OCI-LY3 (cell line): ENCODE measurements around the gene NR3C2.

Experiments used
- H2AFZ ChIP-seq: fragments of 200-600, 300-600 bp; shearing (Covaris generic); 2 replicates; pipeline ENCODE4 v1.6.0; 2014; ENCODE audit warnings: antibody characterized with exemption, low read depth, low read length
- H3K27ac ChIP-seq: fragments of 200-600, 300-600 bp; sonication (generic); 2 replicates; pipeline ENCODE4 v1.5.1; 2014; ENCODE audit warnings: mild to moderate bottlenecking, low read length, moderate library complexity, mixed read lengths
- H3K27me3 ChIP-seq: fragments of 200-600, 300-600 bp; sonication (generic); 2 replicates; pipeline ENCODE4 v1.6.1; 2014; ENCODE audit warnings: low read depth, low read length, mixed read lengths
- H3K36me3 ChIP-seq: fragments of 200-600, 300-600 bp; sonication (generic); replicated peaks from 2 replicates; pipeline ENCODE3; 2014; ENCODE audit warnings: low read depth, low read length, mixed read lengths
- H3K4me1 ChIP-seq: fragments of 300-600, 200-600 bp; sonication (generic); 2 replicates; pipeline ENCODE4 v1.6.1; 2014; ENCODE audit warnings: low read length, mixed read lengths
- H3K4me2 ChIP-seq: fragments of 200-600, 300-600 bp; sonication (generic); 2 replicates; pipeline ENCODE4 v1.6.1; 2014; ENCODE audit warnings: low read length, mixed read lengths
- H3K4me3 ChIP-seq: fragments of 300-600, 200-600 bp; sonication (generic); 2 replicates; pipeline ENCODE4 v1.5.1; 2014; ENCODE audit warnings: antibody characterized with exemption, mild to moderate bottlenecking, low read length, moderate library complexity
- H3K79me2 ChIP-seq: fragments of 300-600, 200-600 bp; shearing (Covaris generic); 2 replicates; pipeline ENCODE4 v1.6.1; 2014; ENCODE audit warnings: mild to moderate bottlenecking, low read length, mixed read lengths
- H3K9ac ChIP-seq: fragments of 300-600, 200-600 bp; shearing (Covaris generic); 2 replicates; pipeline ENCODE4 v1.6.0; 2014; ENCODE audit warnings: mild to moderate bottlenecking, low read length, moderate library complexity
- H3K9me3 ChIP-seq: fragments of 200-600, 300-600 bp; shearing (Covaris generic); 2 replicates; pipeline ENCODE4 v1.6.1; 2014; ENCODE audit warnings: low read length, mixed read lengths; ENCODE audit not compliant: insufficient read depth
- H4K20me1 ChIP-seq: fragments of 200-600, 300-600 bp; sonication (generic); 2 replicates; pipeline ENCODE4 v1.6.1; 2016; ENCODE audit warnings: low read length, mixed read lengths; ENCODE audit not compliant: insufficient read depth
- CTCF ChIP-seq: fragments of 200-600, 300-600 bp; sonication (generic); IDR thresholded peaks from 2 replicates; pipeline ENCODE4 v1.5.1; 2014; ENCODE audit warnings: antibody characterized with exemption, low read length, low read depth
- EZH2phosphoT487 ChIP-seq: fragments of 200-600 bp; shearing (Covaris generic); IDR thresholded peaks from 2 replicates; pipeline ENCODE4 v1.6.1; 2018; ENCODE audit warnings: antibody characterized with exemption, mixed run types, low read depth

NR3C2 gene

GRCh38 chr4:148095346-148095923 lies 346.8 kb downstream of the NR3C2 start:
- no peak for TF ChIP-seq CTCF
- TF ChIP-seq EZH2phosphoT487: no peak
- Histone ChIP-seq H3K9me3 (no peaks in the 10 kb centered on the region), H3K27ac (no peak overlapping the region), H2AFZ (no peak overlapping the region), H3K36me3 (no peaks in the 10 kb centered on the region), H4K20me1 (no peaks in the 10 kb centered on the region), H3K27me3 (no peaks in the 10 kb centered on the region), H3K4me3 (no peak overlapping the region), H3K9ac (no peak overlapping the region), H3K4me2 (no peak overlapping the region), H3K4me1 (no peaks in the 10 kb centered on the region), H3K79me2 (no peaks in the 10 kb centered on the region)

GRCh38 chr4:148094149-148094548 lies 348.1 kb downstream of the NR3C2 start:
- no peaks in the 10 kb centered on the region for H3K79me2 ChIP-seq
- H3K4me2 ChIP-seq: no peak overlapping the region
- no peaks in the 10 kb centered on the region for H3K27me3 ChIP-seq
- no peak overlapping the region for H3K27ac ChIP-seq
- H3K4me3 ChIP-seq: no peak overlapping the region
- no peak overlapping the region for H3K9ac ChIP-seq
- no peak for TF ChIP-seq CTCF
- no peak for TF ChIP-seq EZH2phosphoT487
- no peaks in the 10 kb centered on the region for H3K4me1 ChIP-seq
- no peaks in the 10 kb centered on the region for H3K36me3 ChIP-seq
- H4K20me1 ChIP-seq: no peaks in the 10 kb centered on the region
- H2AFZ ChIP-seq: no peak overlapping the region
- H3K9me3 ChIP-seq: no peaks in the 10 kb centered on the region

GRCh38 chr4:148093065-148093464 lies 349.1 kb downstream of the NR3C2 start:
- Histone ChIP-seq H3K4me3 (no peak overlapping the region), H3K9me3 (no peaks in the 10 kb centered on the region), H3K27me3 (no peaks in the 10 kb centered on the region), H3K4me2 (no peak overlapping the region), H2AFZ (no peak overlapping the region), H3K9ac (no peak overlapping the region), H4K20me1 (no peaks in the 10 kb centered on the region), H3K79me2 (no peaks in the 10 kb centered on the region), H3K27ac (no peak overlapping the region), H3K36me3 (no peaks in the 10 kb centered on the region), H3K4me1 (no peaks in the 10 kb centered on the region)
- TF ChIP-seq CTCF (no peak), EZH2phosphoT487 (no peak)

- Histone ChIP-seq H3K4me3 (no peak overlapping the region), H3K4me1 (no peaks in the 10 kb centered on the region), H3K27me3 (no peaks in the 10 kb centered on the region), H3K9ac (no peak overlapping the region), H3K79me2 (no peaks in the 10 kb centered on the region), H3K9me3 (no peaks in the 10 kb centered on the region), H3K4me2 (no peak overlapping the region), H3K36me3 (no peaks in the 10 kb centered on the region), H2AFZ (no peak overlapping the region), H4K20me1 (no peaks in the 10 kb centered on the region), H3K27ac (no peak overlapping the region)
- no peak for TF ChIP-seq CTCF
- no peak for TF ChIP-seq EZH2phosphoT487
These were observed 349.7 kb downstream of the NR3C2 start for GRCh38 chr4:148092316-148093014.
